GM12875 (cell line): ENCODE results near the gene JAK1.
A peak's percentile ranks its signal among the peaks of the same experiment; 100 is the strongest.
"Not testable (repeated sequence)": the region's sequence is repeated elsewhere in the genome, so short reads cannot be mapped to it uniquely, and the experiment has no call there.

Experiments
- H3K4me3 ChIP-seq: one replicate; pipeline ENCODE4 v1.5.1; 2011; ENCODE audit warnings: low read depth, low read length, control low read depth
- CTCF ChIP-seq: IDR thresholded peaks from 2 replicates; pipeline ENCODE4 v1.5.1; 2011; ENCODE audit warnings: low read depth, mild to moderate bottlenecking, control low read depth, inconsistent platforms, low read length, moderate library complexity, borderline replicate concordance; ENCODE audit not compliant: insufficient read depth

Gene JAK1

GRCh38 chr1:64830030-64830651 is 136.2 kb downstream of the JAK1 start:
- no peak overlapping the region for H3K4me3 ChIP-seq
- no peak for TF ChIP-seq CTCF

- no peak overlapping the region for H3K4me3 ChIP-seq
- TF ChIP-seq CTCF, result no peak
Measured at GRCh38 chr1:64829411-64830029, 136.8 kb downstream of the JAK1 start.

DNA sequence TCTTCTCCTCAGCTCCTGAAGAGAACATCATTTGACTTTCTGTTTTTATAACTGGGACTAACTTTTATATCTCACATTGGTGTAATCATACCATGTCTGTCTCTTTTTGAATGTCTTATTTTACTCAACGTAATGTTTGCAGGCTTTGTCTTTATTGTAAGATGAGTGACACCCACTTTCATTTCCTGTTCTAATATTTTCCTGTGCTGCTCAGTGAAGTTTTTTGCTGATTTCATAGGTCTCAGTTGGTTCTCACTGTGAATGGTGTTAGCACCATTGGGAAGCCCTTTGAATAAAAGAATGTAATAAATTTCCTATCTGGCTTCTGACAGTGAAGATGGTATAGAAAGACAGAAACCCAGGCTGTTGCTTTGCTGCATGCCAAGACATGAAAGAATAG is 137.5 kb downstream of the JAK1 start:
- TF ChIP-seq CTCF, result no peak
- no peak overlapping the region for H3K4me3 ChIP-seq

DNA sequence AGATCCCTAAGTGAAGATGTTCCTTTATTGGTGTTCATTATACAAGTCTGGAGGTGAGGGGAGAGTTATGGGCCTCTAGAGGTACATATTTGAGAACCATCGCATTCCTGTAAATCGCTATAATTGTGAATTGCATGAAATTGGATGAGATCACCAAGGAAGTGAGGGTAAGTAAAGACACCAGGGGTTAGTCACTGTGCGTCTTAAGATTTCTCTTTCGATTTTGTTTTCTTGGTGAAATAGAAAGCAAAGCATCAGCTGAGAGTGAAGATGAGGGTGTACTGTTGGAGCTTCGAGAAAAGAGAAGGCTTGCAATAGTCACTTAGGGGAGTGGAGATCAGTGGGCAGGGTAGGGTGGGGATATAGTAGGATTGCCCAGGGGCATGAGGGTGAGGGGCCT is 139.4 kb downstream of the JAK1 start:
- H3K4me3 ChIP-seq, result no peak overlapping the region
- no peak for TF ChIP-seq CTCF

DNA sequence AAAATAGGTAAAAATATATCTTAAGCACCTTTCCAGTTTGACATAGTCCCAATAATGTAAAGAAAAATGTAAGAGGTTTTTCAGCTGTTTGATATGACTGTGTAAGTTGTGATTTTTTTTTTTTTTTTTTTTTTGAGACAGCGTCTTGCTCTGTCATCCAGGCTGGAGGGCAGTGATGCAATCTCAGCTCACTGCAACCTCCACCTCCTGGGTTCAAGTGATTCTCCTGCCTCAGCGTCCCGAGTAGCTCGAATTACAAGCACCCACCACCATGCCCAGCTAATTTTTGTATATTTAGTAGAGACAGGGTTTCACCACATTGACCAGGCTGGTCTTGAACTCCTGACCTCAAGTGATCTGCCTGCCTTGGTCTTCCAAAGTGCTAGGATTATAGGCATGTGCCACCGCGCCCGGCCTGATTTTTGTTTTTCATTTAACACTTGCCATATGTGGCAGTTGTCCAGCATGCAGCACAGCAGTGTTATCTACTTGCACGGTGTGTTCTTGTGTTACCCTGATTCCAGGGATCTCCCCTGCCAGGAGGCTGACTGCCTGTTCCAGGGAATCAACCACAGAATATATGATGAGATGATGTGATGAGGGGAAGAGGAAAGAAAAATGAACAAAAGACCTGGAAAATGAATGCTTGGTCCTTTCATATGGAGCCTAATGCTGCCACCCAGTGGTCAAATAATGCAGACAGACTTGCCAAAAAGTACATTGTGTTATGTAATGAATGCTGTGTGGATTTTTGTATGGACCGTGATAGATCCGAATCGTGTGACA is 142.5 kb downstream of the JAK1 start:
- H3K4me3 ChIP-seq, result no peak overlapping the region
- TF ChIP-seq CTCF, result peak; percentile 57; the same call in 1 of the 2 replicates

GRCh38 chr1:64822621-64823020 is 143.7 kb downstream of the JAK1 start:
- TF ChIP-seq CTCF, result no peak
- no peak overlapping the region for H3K4me3 ChIP-seq

GRCh38 chr1:64820572-64820971 is 145.8 kb downstream of the JAK1 start:
- not testable (repeated sequence) for H3K4me3 ChIP-seq

- not testable (repeated sequence) for H3K4me3 ChIP-seq
Measured at GRCh38 chr1:64817364-64817763, 149.0 kb downstream of the JAK1 start.
